NCI-H187 (cell line): ENCODE data around the gene NLGN1.
"Not testable (repeated sequence)": the region's sequence is repeated elsewhere in the genome, so short reads cannot be mapped to it uniquely, and the experiment has no call there.

Source experiments
- DNase-seq, 2 experiments: peaks; one replicate each; lab custom pipeline; 2025; lab: John Stamatoyannopoulos, UW

Gene NLGN1

DNA sequence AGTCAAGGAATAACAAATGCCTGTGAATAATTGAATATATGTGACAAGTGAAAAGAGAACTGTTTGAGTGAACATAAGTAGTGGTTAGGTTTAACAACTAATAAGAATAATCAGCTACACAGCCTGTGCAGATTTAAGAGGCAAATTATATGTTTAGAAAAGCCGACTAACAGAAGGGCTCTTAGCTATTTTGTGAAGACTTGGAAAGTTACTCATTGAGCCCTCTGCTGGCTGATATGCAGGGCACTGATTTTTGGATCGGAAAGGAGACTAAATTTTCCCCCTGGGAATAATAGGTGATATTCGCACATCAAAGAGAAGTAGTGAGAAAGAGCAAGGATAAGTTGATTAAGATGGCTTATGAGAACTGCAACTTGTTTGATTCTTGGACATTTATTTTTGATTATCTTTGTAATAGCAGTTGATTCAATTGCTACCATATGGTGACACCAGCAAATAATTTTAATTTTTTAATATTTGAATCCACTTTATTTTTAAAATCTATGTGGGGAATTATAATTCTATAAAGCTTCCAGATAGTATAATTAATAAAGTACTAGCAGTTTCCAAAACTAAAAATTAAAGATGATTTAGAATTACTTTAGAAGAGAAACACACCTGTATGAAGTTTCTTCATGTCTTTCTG lies 156.2 kb downstream of the NLGN1 start:
- no peak for DNase-seq

DNA sequence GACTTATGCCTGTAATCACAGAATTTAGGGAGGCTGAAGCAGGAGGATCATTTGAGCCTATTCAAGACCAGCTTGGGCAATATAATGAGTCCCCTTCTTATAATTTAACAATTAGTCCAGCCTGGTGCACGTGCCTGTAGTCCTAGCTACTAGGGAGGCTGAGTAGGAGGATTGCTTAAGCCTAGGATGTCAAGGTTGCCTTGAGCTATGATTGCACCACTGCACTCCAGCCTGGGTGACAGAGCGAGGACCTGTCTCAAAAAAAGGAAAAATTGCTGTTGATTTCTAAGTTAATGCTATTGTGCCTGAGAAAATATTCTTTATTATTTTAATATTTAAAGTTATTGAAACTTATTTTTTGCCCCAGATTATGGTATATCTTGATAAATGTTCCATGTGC lies 159.0 kb downstream of the NLGN1 start:
- no peak for DNase-seq

DNA sequence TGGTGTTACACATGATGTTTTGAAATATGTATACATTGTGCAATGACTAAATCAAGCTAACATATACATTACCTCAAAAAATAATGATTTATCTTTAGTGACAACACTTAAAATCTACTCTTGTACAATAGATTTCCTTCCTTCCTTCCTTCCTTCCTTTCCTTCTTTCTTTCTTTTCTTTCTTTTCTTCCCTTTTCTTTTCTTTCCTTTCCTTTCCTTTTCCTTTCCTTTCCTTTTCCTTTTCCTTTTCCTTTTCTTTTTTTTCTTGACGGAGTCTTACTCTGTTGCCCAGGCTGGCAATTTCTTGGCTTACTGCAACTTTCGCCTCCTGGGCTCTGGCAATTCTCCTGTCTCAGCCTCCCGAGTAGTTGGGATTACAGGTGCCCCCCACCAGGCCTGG lies 170.5 kb downstream of the NLGN1 start:
- no peak for DNase-seq

DNA sequence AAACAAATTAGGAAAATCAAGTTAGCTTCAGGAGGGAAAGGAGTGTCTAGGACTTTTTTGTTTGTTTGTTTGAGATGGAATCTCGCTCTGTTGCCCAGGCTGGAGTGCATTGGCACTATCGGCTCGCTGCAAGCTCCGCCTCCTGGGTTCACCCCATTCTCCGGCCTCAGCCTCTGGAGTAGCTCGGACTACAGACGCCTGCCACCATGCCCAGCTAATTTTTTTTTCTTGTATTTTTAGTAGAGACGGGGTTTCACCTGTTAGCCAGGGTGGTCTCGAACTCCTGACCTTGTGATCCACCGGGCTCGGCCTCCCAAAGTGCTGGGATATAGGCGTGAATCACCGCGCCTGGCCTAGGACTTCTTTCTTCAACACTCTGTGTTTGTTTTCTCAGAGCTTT lies 171.1 kb downstream of the NLGN1 start:
- DNase-seq, result no peak

DNA sequence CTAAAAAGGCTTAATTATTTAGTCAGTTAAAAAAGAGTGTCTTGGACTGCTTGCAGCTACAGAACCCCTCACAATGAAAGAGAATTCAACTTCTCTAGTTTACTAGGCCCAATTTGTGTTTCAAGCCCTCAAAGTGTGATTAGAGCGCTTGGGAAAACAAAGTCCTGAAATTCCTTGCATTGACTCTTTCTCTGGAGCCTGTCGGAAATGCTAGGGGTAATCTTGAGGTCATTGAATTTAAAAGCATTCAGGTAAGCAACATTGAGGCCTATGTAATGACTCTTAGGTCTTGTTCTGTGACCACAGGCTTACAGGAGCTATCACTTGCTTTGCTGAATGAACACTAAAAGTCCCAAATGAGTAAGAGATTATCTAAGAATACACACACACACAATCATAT lies 186.0 kb downstream of the NLGN1 start:
- DNase-seq, result no peak

DNA sequence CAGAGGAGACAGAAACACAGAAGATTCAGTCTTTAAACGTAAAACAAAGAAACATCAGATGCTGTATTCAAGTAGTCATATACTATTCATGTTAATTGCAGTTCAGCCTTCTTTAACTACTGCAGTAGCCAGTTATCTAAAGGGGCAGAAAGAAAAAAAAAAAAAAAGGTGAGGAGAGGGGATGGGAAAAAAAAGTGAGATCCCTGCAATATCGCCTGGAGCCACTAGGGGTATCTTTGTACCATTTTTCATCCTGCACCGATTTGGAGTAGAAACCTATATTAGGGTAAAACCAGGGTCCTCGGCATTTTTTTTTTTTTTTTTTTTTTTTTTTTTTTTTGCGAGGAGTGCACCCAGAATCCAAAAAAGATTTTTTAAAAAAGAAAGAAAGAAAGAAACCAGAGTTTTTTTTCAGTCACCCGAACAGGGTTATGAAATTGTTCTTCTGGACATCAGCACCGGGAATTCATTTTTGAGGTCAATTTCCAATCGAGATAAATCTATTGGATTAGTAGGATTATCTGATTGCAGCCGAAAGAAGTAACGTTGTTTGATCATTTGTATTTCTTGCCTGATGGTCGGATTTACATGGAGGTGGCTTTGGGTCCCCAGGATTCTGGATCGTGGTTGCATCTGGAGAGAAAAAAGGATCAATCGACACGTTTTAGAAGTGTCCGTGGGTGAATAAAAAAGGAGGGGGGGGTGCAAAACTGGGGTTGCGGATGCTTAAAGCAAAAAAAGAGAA lies 186.7 kb downstream of the NLGN1 start:
- no peak for DNase-seq

DNA sequence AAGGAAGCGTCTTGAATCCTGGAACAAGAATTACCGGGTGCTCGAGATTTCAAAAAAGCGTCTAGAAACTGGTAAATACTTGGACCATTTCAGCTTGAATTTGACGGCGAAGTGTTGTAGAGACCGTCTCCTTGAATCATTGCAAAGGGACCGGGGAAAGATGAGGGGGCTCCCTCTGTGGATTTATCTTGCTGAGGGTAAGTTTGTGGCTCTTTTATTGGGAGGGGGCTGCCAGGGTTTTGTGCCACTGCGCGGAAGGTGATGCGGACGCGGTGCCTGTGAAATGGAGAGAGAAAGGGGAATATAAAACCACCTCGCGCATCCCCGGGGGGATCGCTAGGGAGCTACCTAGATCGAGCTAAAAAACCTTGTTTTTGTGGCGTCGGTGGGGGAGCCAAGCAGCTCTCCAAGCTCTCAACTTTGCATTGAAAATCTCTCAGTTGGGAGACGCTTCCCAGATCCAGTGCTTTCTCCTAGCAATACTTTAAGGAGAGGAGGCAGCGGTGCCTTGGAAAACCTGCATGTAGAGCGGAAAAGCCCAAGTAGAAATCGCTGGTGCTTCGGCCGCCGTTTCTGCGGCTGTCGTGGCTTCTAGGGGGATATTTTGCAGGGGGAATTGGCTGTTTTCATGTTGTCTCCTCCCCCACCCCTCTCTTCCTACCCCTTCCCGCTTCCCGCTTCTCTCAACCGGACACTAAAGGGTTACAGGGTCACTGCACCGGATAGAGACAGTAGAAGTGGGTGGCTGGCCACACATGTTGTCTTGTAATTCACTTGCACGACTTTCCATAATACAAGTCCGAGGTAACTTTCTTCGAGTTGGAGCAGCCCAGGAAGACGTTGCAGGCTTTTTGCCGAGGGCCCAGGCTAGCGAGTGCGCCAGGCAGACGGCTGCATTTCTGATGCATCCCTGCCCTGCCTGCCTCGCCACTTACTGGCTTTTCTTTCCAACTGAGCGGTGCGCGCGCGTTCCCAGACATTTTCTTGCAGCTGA lies 187.6 kb downstream of the NLGN1 start:
- no peak for DNase-seq

DNA sequence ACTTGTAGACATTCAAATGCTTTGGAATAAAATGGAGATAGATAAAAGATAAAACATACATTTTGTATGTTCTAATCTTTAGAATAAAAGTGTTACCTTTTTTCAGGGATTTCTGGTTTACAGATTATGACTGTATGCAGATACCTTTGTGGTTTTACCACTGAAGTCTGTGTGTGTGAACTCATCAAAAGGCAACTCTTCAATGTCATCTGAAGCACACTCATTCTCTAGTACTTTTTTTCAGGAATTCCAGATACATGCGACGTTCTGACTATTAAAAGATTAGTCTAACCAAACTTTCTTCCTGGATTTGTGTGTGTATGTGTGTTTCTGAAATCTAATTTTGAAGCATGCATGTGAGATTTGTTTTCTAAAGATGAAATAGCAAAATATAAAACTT lies 188.6 kb downstream of the NLGN1 start:
- no peak for DNase-seq

DNA sequence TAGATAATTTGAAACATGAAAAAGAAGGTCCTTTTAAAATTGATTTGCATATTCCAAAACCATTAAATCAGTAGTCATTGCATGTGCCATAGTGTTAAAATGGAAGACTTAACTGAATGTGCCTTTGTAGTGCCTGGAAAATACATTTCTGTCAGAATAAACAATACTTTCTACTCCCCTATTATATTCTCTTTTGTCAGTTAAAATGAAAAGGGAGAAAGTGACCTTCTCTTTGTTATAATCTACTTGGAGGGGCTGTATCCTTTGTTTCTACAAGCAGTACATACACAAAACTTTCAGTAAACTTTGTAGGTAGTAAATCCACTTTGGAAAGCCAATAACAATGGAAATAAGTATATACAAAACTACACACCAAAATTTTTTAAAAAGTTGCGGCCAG lies 189.5 kb downstream of the NLGN1 start:
- DNase-seq, result no peak

DNA sequence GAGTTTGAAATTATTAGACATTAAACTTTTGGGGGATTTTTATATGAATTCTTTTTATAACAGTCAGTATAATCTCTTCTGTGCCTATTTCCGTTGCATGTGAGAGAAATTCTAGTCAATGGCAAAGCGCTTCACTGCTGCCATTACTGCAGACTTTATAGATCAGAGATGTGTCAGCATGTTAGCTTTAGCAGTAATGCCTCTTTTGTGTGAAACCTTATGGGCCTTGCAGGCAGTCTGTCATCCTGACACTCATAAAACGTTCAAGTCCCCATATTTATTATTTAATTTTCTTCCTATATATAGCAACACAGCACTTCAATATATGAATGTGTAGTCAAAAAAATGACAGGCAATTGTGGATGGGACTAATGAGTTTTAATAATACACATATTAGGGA lies 191.0 kb downstream of the NLGN1 start:
- DNase-seq, result no peak

DNA sequence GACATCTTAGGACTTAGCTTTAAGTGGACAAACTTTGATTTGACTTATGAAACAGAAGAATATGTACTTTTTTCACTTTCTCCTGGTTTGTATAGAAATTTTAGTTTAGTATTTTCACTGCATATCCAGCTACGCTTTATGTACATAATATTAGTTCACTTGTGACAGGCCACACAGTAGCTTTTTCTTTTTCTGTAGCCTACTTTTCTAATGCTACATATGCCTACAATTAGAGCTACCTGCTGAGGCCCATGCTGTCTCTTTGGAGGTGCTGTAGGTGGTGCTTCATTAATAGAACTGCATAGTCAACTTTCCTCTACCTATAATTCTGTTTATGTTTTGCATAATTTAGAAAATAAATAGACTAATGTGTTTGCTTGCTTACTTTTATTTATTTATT lies 191.6 kb downstream of the NLGN1 start:
- no peak for DNase-seq

DNA sequence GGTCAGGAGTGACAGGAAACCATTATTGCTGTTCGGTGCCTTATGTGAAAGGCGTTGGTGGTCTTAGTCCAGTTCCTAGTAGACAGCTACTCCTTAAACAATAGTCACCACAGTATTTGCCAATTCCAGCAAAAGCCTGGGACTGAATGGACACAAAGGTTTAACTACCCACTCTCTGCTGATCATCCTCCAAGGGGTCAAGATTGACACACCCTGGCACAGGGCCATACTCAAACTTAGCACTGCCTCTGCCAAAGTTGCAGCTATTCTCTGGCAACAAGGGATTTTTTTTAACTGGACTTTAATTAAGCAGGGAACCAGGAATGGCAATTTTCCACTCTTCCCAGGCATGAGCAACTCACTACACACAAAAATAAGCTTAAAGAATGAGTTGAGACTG lies 193.9 kb downstream of the NLGN1 start:
- DNase-seq, result no peak

DNA sequence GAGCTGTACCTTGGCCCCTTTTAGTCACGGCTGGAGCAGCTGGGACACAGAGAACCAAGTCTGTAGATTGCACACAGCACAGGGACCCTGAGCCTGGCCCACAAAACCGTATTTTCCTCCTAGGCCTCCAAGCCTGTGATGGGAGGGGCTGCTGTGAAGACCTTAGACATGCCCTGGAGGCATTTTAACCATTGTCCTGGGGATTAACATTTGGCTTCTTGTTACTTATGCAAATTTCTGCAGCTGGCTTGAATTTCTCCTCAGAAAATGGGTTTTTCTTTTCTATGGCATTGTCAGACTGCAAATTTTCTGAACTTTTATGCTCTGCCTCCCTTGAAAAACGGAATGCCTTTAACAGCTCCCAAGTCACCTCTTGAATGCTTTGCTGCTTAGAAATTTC lies 197.3 kb downstream of the NLGN1 start:
- DNase-seq, result not testable (repeated sequence)

DNA sequence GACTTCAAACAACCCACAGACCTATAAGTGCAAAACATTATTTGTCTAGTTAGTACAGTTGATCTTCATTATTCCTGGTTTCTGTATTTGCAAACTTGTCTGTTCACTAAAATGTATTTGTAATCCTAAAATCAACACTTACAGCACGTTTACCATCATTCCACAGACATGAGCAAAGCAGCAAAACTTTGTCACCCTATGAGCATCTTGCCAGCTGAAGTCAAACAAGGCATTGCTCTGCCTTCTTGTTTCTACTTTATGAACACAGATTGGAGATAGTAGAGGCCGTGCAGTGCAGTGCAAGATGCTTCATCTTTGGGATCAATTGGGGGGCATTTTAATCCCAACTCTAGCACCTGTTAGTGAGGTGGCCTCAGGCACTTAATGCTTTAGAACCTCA lies 202.1 kb downstream of the NLGN1 start:
- no peak for DNase-seq

DNA sequence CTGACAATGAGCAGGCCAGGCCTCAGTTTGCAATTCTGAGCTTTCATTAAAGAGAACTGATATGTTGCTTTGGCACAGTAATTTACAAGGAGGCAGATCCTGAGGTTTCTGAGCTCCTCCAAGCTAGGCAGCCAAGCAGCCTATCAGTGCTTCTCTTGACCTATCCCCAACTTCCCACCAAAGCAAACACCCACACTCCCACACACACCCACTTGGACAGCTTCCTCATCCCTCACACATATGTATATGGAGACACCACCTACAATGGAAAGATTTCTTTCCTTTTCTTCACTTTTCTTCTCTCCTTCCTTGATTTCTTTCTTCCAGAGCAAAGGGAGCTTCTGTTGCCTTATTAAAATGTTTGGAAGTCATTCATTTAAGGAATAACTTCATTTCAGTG lies 217.0 kb downstream of the NLGN1 start:
- DNase-seq, result no peak

DNA sequence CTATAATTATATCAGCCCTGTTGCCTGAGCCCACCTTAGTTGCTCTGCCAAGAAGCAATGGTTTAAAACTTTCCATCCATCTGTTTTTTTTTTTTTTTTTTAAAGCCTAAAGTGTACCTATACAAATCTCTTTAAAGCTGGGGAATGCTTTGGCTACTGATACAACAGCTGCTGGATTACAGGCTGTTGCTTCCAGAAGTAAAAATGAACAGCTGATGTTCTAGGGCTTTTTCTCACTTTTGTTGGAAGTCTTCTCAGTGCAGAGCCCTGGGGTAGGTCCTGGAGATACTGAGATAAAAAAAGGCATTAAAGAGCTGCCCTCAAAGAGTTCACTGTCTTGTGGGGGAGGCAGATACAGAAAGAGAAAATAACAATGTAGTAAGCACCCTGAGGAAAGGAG lies 218.1 kb downstream of the NLGN1 start:
- no peak for DNase-seq

DNA sequence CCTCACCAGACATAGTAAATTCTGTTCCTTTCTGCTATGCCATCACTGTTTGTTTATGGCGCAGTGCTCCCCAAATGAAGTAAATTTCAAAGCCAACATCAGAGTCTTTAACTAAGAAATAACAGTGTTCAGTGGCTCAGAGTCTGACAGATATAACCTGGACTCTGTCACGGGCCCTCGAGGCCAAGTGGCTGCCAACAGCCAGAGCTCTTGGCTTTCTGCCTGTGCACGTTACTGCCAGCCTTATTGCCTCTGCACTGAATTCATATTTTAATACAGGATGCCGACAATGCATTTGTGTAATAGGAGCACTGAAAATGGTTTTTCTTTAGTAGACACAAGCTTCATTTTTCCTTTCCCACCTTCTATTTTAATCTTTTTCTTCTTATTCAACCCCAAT lies 219.9 kb downstream of the NLGN1 start:
- DNase-seq, result no peak

DNA sequence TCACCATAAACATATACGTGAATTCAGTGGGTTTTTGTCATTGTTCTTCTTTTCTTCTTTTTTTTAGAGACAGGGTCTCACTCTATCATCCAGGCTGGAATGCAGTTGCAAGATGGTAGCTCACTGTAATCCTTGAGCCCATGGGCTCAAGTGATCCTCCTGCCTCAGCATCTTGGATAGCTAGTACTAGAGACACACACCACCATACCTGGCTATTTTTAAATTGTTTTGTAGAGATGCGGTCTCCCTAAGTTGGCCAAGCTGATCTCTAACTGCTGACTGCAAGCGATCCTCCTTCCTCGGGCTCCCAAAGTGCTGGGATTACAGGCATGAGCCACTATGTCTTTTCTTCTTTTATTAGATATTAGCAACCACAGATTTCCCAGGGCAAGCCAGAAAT lies 220.6 kb downstream of the NLGN1 start:
- no peak for DNase-seq

DNA sequence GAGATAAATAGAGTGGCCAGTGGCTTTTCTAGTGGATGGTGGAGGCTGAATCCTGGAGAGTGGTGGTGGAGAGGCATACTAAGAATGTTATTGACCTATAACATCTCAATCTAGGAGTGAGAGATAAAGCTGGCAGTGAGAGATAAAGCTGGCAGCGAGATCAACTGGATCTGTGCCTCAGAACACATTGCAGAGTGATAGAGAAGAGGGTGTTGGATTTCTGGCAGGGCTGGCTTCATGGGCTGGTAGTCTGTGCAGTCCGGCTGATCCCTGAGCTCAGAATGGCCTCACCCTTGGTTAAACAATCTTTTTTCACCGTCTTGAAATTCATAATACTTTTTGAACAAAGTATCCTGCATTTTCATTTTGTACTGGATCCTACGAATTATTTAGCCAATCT lies 221.2 kb downstream of the NLGN1 start:
- DNase-seq, result no peak

DNA sequence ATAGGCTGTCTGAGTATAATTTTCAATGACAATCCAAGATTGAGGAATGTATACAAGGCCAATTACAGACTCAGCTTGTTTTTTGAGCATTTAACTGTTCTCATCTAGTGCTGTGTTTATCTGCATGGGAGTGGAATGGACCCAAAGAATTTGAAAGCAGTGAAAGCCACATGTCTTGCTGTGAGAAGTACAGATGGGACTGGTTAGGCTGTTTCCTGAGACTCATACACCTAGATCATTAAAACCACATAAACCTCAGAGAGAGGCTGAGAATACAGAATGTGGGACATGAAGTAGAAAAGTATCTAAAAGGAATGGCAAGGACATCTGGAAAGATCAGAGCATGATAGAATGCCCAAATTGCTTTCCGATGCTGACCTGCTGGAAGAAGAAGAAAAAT lies 224.6 kb downstream of the NLGN1 start:
- no peak for DNase-seq

DNA sequence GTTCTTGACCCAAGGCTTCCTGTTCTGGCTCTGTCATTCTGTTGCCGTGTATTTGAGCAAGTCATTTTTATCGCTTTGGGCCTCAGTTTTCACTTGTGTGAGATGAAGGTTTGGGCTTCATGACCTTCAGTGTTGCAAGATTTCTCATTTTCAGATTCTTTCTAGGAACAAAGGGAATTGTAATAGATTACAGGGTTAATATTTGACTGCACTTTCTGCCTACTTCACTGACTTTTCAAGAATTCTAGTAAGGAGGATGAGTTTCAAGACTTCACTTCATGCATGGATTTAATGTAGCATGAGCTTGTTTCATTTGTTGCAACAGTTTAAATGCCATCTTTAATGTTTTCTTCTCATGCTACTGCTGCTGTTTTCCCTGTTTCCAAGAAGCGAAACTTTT lies 226.5 kb downstream of the NLGN1 start:
- no peak for DNase-seq

DNA sequence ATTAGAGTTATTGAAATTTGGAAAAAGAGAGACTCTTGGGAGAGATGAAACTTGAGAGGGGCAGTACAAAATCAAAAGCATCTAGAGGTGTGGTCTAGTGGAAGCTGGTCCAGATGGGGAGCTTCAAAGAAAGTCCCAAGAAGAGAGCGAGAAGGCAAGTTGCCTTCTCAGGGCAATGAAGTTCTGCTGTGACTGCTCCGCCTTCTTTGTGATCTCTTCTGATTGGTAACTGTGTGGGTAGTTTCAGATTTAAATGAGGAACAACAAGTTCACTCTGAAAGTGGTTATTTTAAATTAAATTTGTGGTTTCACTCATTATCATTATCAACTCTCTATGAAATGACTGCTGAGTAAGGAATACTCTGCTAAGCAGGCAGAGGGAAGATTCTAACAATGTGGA lies 233.3 kb downstream of the NLGN1 start:
- no peak for DNase-seq

DNA sequence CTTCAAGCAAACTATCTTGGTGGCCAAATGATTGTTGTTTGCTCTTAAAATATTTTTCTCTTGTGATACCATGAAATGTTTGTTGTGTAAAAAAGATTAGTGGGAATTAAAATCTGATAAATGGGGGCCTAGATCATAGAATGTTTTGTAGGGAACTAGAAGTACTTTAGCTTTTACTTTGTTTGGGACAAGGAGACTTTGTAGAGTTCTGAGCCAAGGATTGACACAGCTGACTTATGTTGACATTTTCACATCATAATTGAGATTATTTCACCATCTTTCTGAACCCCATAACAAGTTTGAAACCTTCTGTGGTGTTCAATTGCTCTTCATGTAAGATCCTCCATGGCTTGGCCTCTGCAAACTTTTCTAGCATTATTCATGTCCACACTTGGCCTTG lies 235.4 kb downstream of the NLGN1 start:
- DNase-seq, result no peak
